ENCODE data around the gene CAMK1G. TPM values are rescaled to one million over a fixed set of nuclear protein-coding genes. Genes with fewer than 3 reads are reported as not detected.

Gene CAMK1G
- total and polyA plus RNA-seq, 2 donors (not counting 3 experiments of a cell fraction or from before 2014, with no cell fraction given), result not detected

- dilution Hi-C loops (cut with MboI; ENCODE audit: extremely low pct_ligation_motif_present, low sequenced_read_pairs) (no loop called here), intact Hi-C loops (cut with micrococcal nuclease) (no loop called here)
- no peak overlapping the region for H3K4me2 ChIP-seq (ENCODE audit: insufficient read depth, low read length)
- no peak overlapping the region for H3K9ac ChIP-seq (replicated peaks; ENCODE audit: extremely low read depth, insufficient read depth, low read length)
- no peaks in the 10 kb centered on the region for H3K27me3 ChIP-seq (ENCODE audit: control insufficient read depth in 2 of 2, insufficient read depth in 2 of 2, low read length in 2 of 2)
- no peak overlapping the region for H3K27ac ChIP-seq (ENCODE audit: insufficient read depth, low read depth, low read length)
- no peaks in the 10 kb centered on the region for H3K79me2 ChIP-seq (ENCODE audit: control insufficient read depth, insufficient read depth, low read length)
- no TSS peak for BruUV-seq (replicated peaks)
- no peak for DNase-seq (ENCODE audit: low read depth, low spot score)
- CTCF ChIA-PET, result interaction anchor here (0.9 to 1.6 kb wide), 5 partner anchors 10 to 169 kb away, joined by 3 to 6 read pairs (median 4); partner anchors contain the start of gene G0S2
- FAIRE-seq, result no peak
- H2AFZ ChIP-seq (ENCODE audit: low read depth, low read length), result no peak overlapping the region
- no peaks in the 10 kb centered on the region for H3K9me3 ChIP-seq (replicated peaks; ENCODE audit: control insufficient read depth, insufficient read depth, low read length)
- H3K4me1 ChIP-seq (ENCODE audit: control insufficient read depth, extremely low read depth, insufficient read depth, low read length), result peaks cover 25% of the 10 kb centered on the region
- no peak overlapping the region for H3K4me3 ChIP-seq (replicated peaks in 1 of 3; ENCODE audit: insufficient read depth in 1 of 3, low read depth in 1 of 3, low read length in 3 of 3)
- no peaks in the 10 kb centered on the region for H3K36me3 ChIP-seq (ENCODE audit: control insufficient read depth in 2 of 2, extremely low read depth in 1 of 2, insufficient read depth in 2 of 2, low read length in 2 of 2)
- H3K9me1 ChIP-seq (replicated peaks; ENCODE audit: control insufficient read depth, extremely low read depth, insufficient read depth, low read length), result no peaks in the 10 kb centered on the region
- TF ChIP-seq GATA2 (IDR thresholded peaks at IDR 0.05; ENCODE audit: insufficient read depth, insufficient read length, low read depth, low read length) (no peak), EZH2 (IDR thresholded peaks at IDR 0.05; ENCODE audit: borderline replicate concordance, low read depth, low read length, severe bottlenecking) (no peak), CTCF (IDR thresholded peaks at IDR 0.05; ENCODE audit: extremely low read depth in 1 of 2, insufficient read depth in 1 of 2, low read depth in 1 of 2, low read length in 2 of 2) (no peak), JUN (IDR thresholded peaks at IDR 0.05; ENCODE audit: borderline replicate concordance, insufficient read depth, insufficient read length, low read depth) (no peak), MYC (IDR thresholded peaks at IDR 0.05; ENCODE audit: low read depth, low read length) (no peak), FOS (IDR thresholded peaks at IDR 0.05; ENCODE audit: borderline replicate concordance, insufficient read depth, low read length) (no peak), POLR2AphosphoS5 (IDR thresholded peaks at IDR 0.05; ENCODE audit: insufficient read depth, low read depth, low read length) (no peak), MAX (IDR thresholded peaks at IDR 0.05; ENCODE audit: insufficient read depth, insufficient read length) (no peak), POLR2A (IDR thresholded peaks at IDR 0.05; ENCODE audit: low read depth, low read length) (no peak)
- POLR2A ChIA-PET, result interaction anchor here (1.5 kb wide), 1 partner anchor 21 kb away, joined by 4 read pairs; the partner anchor contains the start of gene G0S2
- no peaks in the 10 kb centered on the region for H4K20me1 ChIP-seq (replicated peaks; ENCODE audit: control insufficient read depth, extremely low read depth, insufficient read depth, low read length)
Measured at GRCh38 chr1:209653915-209654351, 70.4 kb downstream of the CAMK1G start.

All from endothelial cell of umbilical vein (primary cell).